Gastrocnemius medialis (tissue), 4 donors: ENCODE data around the gene HNRNPF. TPM values are rescaled to one million over a fixed set of nuclear protein-coding genes. Genes with fewer than 3 reads are reported as not detected.
"Not testable (repeated sequence)": the region's sequence is repeated elsewhere in the genome, so short reads cannot be mapped to it uniquely, and the experiment has no call there.

Experiments
- ATAC-seq, 2 donors: fragments of 150-250 bp; one replicate each; pipeline ENCODE4 v1.9.1; 2016
- DNase-seq, 2 donors: peaks; one replicate each; pipeline ENCODE4 v3.0.0-alpha.2; 2019
- H3K27ac ChIP-seq, 4 donors: fragments of 200-600 bp; sonication (generic); 1 replicate in 1 of 4; 2 replicates in 3 of 4; pipeline ENCODE4 v1.5.1; 2016 to 2018; ENCODE audit warnings: mild to moderate bottlenecking in 2 of 4, moderate library complexity in 1 of 4
- H3K27me3 ChIP-seq, 3 donors: fragments of 200-600 bp; sonication (generic) in 2 of 3; 1 replicate in 1 of 3; 2 replicates in 2 of 3; pipeline versions ENCODE4 v1.5.1 to v1.6.0; 2016 to 2019; ENCODE audit warnings: mild to moderate bottlenecking in 1 of 3, moderate library complexity in 1 of 3
- H3K36me3 ChIP-seq, 2 donors: fragments of 200-600 bp; sonication (generic) in 1 of 2; one replicate each; pipeline ENCODE4 v1.5.1; 2017 to 2018
- H3K4me1 ChIP-seq, 2 donors: fragments of 200-600 bp; sonication (generic) in 1 of 2; one replicate each; pipeline ENCODE4 v1.5.1; 2016 to 2017; ENCODE audit warnings: mild to moderate bottlenecking in 2 of 2
- H3K4me3 ChIP-seq, 4 donors: fragments of 200-600 bp; sonication (generic) in 3 of 4; 1 replicate in 1 of 4; 2 replicates in 3 of 4; pipeline ENCODE4 v1.5.1; 2016 to 2019; ENCODE audit warnings: mild to moderate bottlenecking in 2 of 4
- H3K9me3 ChIP-seq, 3 donors: fragments of 200-600 bp; sonication (generic) in 2 of 3; 1 replicate in 1 of 3; 2 replicates in 2 of 3; pipeline ENCODE4 v1.5.1; 2016 to 2019
- CTCF ChIP-seq, 5 experiments: fragments of 450-650 bp in 3 of 5; fragments of 200-600 bp in 2 of 5; sonication (generic) in 2 of 5; IDR thresholded peaks in 4 of 5; conservative IDR thresholded peaks in 1 of 5; 1 replicate in 4 of 5; 2 replicates in 1 of 5; pipeline ENCODE4 v1.5.1; 2016 to 2019; ENCODE audit warnings: antibody characterized with exemption in 5 of 5, mild to moderate bottlenecking in 3 of 5, moderate library complexity in 3 of 5
- POLR2A ChIP-seq, 2 donors: fragments of 450-650 bp; IDR thresholded peaks; one replicate each; pipeline ENCODE4 v1.6.1; 2017; ENCODE audit warnings: antibody characterized with exemption in 2 of 2, mild to moderate bottlenecking in 2 of 2, moderate library complexity in 2 of 2
- in situ Hi-C, 4 donors: fragments of 200-750 bp; cut with MboI; loops; one replicate each; pipeline versions ENCODE4 v1.15.0 to v1.8.0; 2017; ENCODE audit warnings: low sequenced_read_pairs in 4 of 4
- intact Hi-C: fragments of 100-400 bp; cut with DNase I; formaldehyde crosslinking; loops from one replicate; pipeline ENCODE4 v1.15.1; 2023; ENCODE audit warnings: low total_unique reads
- total RNA-seq, 4 donors: library from RNA; depleted of rRNA; stranded (reverse); fragments of >200 nt; gene quantifications; one replicate each; pipeline versions ENCODE4 v1.1.0 to v1.2.3, GENCODE V29; 2016

HNRNPF gene
- total RNA-seq, 4 donors from 2014 or later: 69.2 to 111 (median 90.6) TPM

DNA sequence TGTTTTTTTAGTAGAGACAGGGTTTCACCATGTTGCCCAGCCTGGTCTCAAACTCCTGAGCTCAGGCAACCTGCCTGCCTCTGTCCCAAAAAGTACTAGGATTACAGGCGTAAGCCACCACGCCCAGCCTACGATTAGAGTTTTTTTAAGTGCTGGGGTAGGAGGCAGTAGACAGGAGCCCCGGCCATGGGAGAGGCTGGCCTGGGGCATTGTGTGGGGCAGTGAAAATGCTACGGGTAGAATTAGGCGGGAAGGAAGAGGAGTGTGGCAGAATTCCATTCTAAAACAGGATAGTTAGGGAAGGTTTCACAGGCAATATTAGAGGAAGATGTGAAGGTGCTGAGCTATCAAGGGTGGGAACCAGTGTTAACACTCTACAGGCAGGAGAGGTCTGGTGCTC, 68.9 kb downstream of the HNRNPF start:
- intact Hi-C loops: no loop called here
- no peaks in the 10 kb centered on the region for H3K9me3 ChIP-seq
- DNase-seq (no peak), ATAC-seq (no peak)
- in situ Hi-C loops: no loop called here
- H3K4me3 ChIP-seq: no peak overlapping the region
- peaks cover 0 to 8% (median 0%) of the 10 kb centered on the region in 3 donors for H3K27me3 ChIP-seq
- H3K27ac ChIP-seq: no peak overlapping the region
- TF ChIP-seq POLR2A (IDR thresholded peaks at IDR 0.05) (no peak), CTCF (IDR thresholded peaks at IDR 0.05 in 4 of 5, conservative IDR thresholded peaks at IDR 0.05 in 1 of 5) (no peak)
- no peaks in the 10 kb centered on the region for H3K36me3 ChIP-seq
- H3K4me1 ChIP-seq: no peaks in the 10 kb centered on the region

DNA sequence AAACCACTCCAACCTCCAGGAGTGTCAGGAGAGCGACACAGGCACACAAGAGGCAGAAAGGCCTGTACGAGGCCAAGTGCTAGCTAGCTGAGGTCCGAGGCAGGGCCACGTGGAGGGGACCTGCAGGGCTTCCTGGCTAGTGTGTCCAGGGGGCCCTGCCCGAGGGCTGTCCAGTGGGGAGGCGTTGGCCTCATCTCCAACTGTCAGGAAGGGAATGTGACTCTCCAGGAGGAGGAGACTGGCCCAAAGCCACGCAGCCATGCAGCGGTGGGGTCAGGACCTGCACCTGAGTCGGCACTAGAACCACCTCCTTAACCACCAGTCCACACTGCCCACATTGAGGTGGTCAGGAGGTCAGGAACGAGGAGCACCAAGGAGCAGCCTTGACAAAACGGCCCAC, 69.8 kb downstream of the HNRNPF start:
- Histone ChIP-seq H3K27ac (no peak overlapping the region), H3K27me3 (peaks cover 0 to 8% (median 0%) of the 10 kb centered on the region in 3 donors), H3K9me3 (no peaks in the 10 kb centered on the region), H3K36me3 (no peaks in the 10 kb centered on the region), H3K4me1 (no peaks in the 10 kb centered on the region), H3K4me3 (no peak overlapping the region)
- no peak for TF ChIP-seq POLR2A (IDR thresholded peaks at IDR 0.05)
- TF ChIP-seq CTCF (IDR thresholded peaks at IDR 0.05 in 4 of 5, conservative IDR thresholded peaks at IDR 0.05 in 1 of 5): no peak
- intact Hi-C loops: no loop called here
- DNase-seq (no peak), ATAC-seq (no peak)
- in situ Hi-C loops: no loop called here

GRCh38 chr10:43338117-43338516, 70.9 kb downstream of the HNRNPF start:
- H3K4me3 ChIP-seq: no peak overlapping the region
- intact Hi-C loops (no loop called here), in situ Hi-C loops (no loop called here)
- DNase-seq: no peak
- H3K36me3 ChIP-seq: no peaks in the 10 kb centered on the region
- no peak overlapping the region for H3K27ac ChIP-seq
- TF ChIP-seq POLR2A (IDR thresholded peaks at IDR 0.05): no peak
- no peak for TF ChIP-seq CTCF (IDR thresholded peaks at IDR 0.05 in 4 of 5, conservative IDR thresholded peaks at IDR 0.05 in 1 of 5)
- no peaks in the 10 kb centered on the region for H3K9me3 ChIP-seq
- peaks cover 0 to 8% (median 0%) of the 10 kb centered on the region in 3 donors for H3K27me3 ChIP-seq
- no peaks in the 10 kb centered on the region for H3K4me1 ChIP-seq
- ATAC-seq: no peak

DNA sequence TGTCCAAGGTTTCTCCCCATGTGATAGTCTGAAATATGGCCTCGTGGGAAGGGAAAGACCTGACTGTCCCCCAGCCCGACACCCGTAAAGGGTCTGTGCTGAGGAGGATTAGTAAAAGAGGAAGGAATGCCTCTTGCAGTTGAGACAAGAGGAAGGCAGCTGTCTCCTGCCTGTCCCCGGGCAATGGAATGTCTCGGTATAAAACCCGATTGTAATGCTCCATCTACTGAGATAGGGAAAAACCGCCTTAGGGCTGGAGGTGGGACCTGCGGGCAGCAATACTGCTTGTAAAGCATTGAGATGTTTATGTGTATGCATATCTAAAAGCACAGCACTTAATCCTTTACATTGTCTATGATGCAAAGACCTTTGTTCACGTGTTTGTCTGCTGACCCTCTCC, 71.5 kb downstream of the HNRNPF start:
- H3K27me3 ChIP-seq, in situ Hi-C loops, H3K36me3 ChIP-seq, H3K4me1 ChIP-seq, H3K4me3 ChIP-seq, H3K9me3 ChIP-seq, intact Hi-C loops, ATAC-seq, DNase-seq, H3K27ac ChIP-seq: not testable (repeated sequence)

GRCh38 chr10:43336641-43337318, 72.2 kb downstream of the HNRNPF start:
- intact Hi-C loops: no loop called here
- Histone ChIP-seq H3K27ac (no peak overlapping the region), H3K9me3 (no peaks in the 10 kb centered on the region), H3K4me1 (no peaks in the 10 kb centered on the region), H3K36me3 (no peaks in the 10 kb centered on the region), H3K27me3 (peaks cover 0 to 8% (median 0%) of the 10 kb centered on the region in 3 donors), H3K4me3 (no peak overlapping the region)
- ATAC-seq: no peak
- in situ Hi-C loops: no loop called here
- DNase-seq: no peak
- TF ChIP-seq POLR2A (IDR thresholded peaks at IDR 0.05) (no peak), CTCF (IDR thresholded peaks at IDR 0.05 in 4 of 5, conservative IDR thresholded peaks at IDR 0.05 in 1 of 5) (no peak)
